ENCODE measurements around the gene MSH6. TPM values are rescaled to one million over a fixed set of nuclear protein-coding genes. Genes with fewer than 3 reads are reported as not detected.

The MSH6 gene
- total and polyA plus RNA-seq, 2 of the 13 experiments (the other 11 are each of a cell fraction or from before 2014, with no cell fraction given), result 20.8 to 113 TPM

DNA sequence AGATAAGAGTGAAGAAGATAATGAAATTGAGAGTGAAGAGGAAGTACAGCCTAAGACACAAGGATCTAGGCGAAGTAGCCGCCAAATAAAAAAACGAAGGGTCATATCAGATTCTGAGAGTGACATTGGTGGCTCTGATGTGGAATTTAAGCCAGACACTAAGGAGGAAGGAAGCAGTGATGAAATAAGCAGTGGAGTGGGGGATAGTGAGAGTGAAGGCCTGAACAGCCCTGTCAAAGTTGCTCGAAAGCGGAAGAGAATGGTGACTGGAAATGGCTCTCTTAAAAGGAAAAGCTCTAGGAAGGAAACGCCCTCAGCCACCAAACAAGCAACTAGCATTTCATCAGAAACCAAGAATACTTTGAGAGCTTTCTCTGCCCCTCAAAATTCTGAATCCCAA is 15.7 kb downstream of the MSH6 start (continued):
- TF ChIP-seq MAZ (IDR thresholded peaks at IDR 0.05; ENCODE audit: borderline replicate concordance, low read depth, low read length), result no peak
- no peak for TF ChIP-seq MAZ (CRISPR knock-in tag; IDR thresholded peaks at IDR 0.05; ENCODE audit: low read depth)
- no peak for TF ChIP-seq BORCS8-MEF2B (CRISPR knock-in tag; IDR thresholded peaks at IDR 0.05)
- TF ChIP-seq ZMYM4 (CRISPR knock-in tag; IDR thresholded peaks at IDR 0.05), result no peak
- no peak for TF ChIP-seq SETDB1 (CRISPR knock-in tag; IDR thresholded peaks at IDR 0.05; ENCODE audit: borderline replicate concordance)
- TF ChIP-seq, protein P1, sequence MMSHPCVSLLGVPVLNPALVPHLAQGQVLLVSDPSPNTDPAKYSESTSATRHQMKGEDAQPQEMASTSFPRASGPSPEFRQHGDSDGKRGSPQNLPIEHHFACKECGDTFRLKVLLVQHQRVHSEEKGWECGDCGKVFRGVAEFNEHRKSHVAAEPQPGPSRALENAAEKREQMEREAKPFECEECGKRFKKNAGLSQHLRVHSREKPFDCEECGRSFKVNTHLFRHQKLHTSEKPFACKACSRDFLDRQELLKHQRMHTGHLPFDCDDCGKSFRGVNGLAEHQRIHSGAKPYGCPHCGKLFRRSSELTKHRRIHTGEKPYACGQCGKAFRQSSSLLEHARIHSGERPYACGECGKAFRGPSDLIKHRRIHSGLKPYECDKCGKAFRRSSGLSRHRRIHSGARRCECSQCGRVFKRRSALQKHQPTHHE (CRISPR knock-in tag; IDR thresholded peaks at IDR 0.05; ENCODE audit: borderline replicate concordance), result no peak
- TF ChIP-seq, protein P2, sequence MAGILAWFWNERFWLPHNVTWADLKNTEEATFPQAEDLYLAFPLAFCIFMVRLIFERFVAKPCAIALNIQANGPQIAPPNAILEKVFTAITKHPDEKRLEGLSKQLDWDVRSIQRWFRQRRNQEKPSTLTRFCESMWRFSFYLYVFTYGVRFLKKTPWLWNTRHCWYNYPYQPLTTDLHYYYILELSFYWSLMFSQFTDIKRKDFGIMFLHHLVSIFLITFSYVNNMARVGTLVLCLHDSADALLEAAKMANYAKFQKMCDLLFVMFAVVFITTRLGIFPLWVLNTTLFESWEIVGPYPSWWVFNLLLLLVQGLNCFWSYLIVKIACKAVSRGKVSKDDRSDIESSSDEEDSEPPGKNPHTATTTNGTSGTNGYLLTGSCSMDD (CRISPR knock-in tag; IDR thresholded peaks at IDR 0.05), result no peak

DNA sequence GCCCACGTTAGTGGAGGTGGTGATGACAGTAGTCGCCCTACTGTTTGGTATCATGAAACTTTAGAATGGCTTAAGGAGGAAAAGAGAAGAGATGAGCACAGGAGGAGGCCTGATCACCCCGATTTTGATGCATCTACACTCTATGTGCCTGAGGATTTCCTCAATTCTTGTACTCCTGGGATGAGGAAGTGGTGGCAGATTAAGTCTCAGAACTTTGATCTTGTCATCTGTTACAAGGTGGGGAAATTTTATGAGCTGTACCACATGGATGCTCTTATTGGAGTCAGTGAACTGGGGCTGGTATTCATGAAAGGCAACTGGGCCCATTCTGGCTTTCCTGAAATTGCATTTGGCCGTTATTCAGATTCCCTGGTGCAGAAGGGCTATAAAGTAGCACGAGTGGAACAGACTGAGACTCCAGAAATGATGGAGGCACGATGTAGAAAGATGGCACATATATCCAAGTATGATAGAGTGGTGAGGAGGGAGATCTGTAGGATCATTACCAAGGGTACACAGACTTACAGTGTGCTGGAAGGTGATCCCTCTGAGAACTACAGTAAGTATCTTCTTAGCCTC is 16.2 kb downstream of the MSH6 start:
- DNase-seq (ENCODE audit: low spot score), result no peak
- in situ Hi-C loops (cut with HindIII; ENCODE audit: extremely low pct_ligation_motif_present, low pct_unique_long_range_greater_than_20kb) (no loop called here), intact Hi-C loops (cut with micrococcal nuclease; ENCODE audit: unreplicated experiment) (no loop called here)
- Histone ChIP-seq H3K79me2 (ENCODE audit: insufficient read depth, low read length) (peaks cover 14% of the 10 kb centered on the region), H3K9ac (ENCODE audit: insufficient read depth, low read depth, low read length) (no peak overlapping the region), H3K4me2 (ENCODE audit: low read depth, low read length) (no peak overlapping the region), H3K4me3 (replicated peaks in 1 of 3; ENCODE audit: insufficient read depth in 1 of 3, low read depth in 2 of 3, low read length in 3 of 3) (no peak overlapping the region), H3K27me3 (ENCODE audit: control insufficient read depth in 1 of 2, insufficient read depth in 2 of 2, low read length in 2 of 2) (no peaks in the 10 kb centered on the region), H3K36me3 (replicated peaks in 1 of 2; ENCODE audit: control insufficient read depth in 1 of 2, insufficient read depth in 2 of 2, low read length in 2 of 2) (peaks cover 43 to 99% of the 10 kb centered on the region in 2 experiments), H3K4me1 (ENCODE audit: insufficient read depth, low read length) (no peaks in the 10 kb centered on the region), H3K9me3 (ENCODE audit: low read length) (peaks cover 7% of the 10 kb centered on the region; the same call in 1 of the 2 replicates), H4K20me1 (ENCODE audit: insufficient read depth, low read length) (0 out of 2 replicates have a peak, but pooled peaks cover 4% of the 10 kb centered on the region), H3K27ac (ENCODE audit: extremely low read length, insufficient read depth, low read length) (no peak overlapping the region), H2AFZ (ENCODE audit: low read length) (no peak overlapping the region)
- POLR2A ChIA-PET, result no interaction called here
- TF ChIP-seq AGO2 (optimal IDR thresholded peaks at IDR 0.05; ENCODE audit: low read depth, low read length) (peak; percentile 28), RBM22 (optimal IDR thresholded peaks at IDR 0.05; ENCODE audit: low read length) (peak; percentile 91), ZNF878 (CRISPR knock-in tag; IDR thresholded peaks at IDR 0.05) (no peak)
- CTCF ChIA-PET (ENCODE audit: low intra/inter-chr PET ratio, low total read pairs), result no interaction called here
- no peak for FAIRE-seq
- WGBS (ENCODE audit: low lambda C conversion rate), result 94% methylated on average over 6 of the region's 6 CpGs
- no peak for ATAC-seq
- BruUV-seq (replicated peaks), result no TSS peak
